Measurements from ENCODE around the gene NME1. TPM values are rescaled to one million over a fixed set of nuclear protein-coding genes. Genes with fewer than 3 reads are reported as not detected.
A peak's percentile ranks its signal among the peaks of the same experiment; 100 is the strongest.

The NME1 gene
- total RNA-seq, 2 donors from 2014 or later, result 37.1 to 168 TPM

GRCh38 chr17:51152766-51153209 lies 571 bp upstream of the NME1 start:
- no peaks in the 10 kb centered on the region for H3K36me3 ChIP-seq
- no peaks in the 10 kb centered on the region for H3K27me3 ChIP-seq
- peak overlapping the region; percentile 68 for H3K4me3 ChIP-seq
- H3K27ac ChIP-seq, result peak overlapping the region; percentile 74
- TF ChIP-seq CTCF (IDR thresholded peaks at IDR 0.05), result no peak
- intact Hi-C loops (cut with DNase I), result loop anchor here (5.0 kb wide), 1 partner anchor 150 kb away; no protein-coding TSS in a partner anchor
- DNase-seq, result peak; percentile 26
- H3K9ac ChIP-seq (ENCODE audit: low read depth in 2 of 2, low read length in 2 of 2), result peak overlapping the region; percentile 45 to 80
- no peaks in the 10 kb centered on the region for H3K9me3 ChIP-seq
- H3K4me1 ChIP-seq, result peaks cover 6% of the 10 kb centered on the region

GRCh38 chr17:51154176-51154575 lies 817 bp downstream of the NME1 start:
- H3K27ac ChIP-seq, result peak overlapping the region; percentile 42
- intact Hi-C loops (cut with DNase I), result loop anchor here (5.0 kb wide), 1 partner anchor 152 kb away; no protein-coding TSS in a partner anchor

DNA sequence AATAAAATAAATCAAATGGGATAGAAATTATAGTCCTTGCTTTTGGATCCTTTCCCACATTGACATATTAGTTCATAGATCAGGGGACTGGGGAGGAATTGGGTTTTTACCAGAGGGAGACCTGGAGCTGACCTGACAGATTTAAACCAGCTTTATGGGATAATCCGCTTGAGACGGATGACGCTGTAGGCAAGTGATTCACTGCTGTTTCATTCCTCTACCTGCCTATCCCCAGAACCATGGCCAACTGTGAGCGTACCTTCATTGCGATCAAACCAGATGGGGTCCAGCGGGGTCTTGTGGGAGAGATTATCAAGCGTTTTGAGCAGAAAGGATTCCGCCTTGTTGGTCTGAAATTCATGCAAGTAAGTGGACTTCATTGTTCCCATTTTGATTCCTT lies 2.1 kb downstream of the NME1 start:
- DNase-seq, result no peak
- no peak overlapping the region for H3K9ac ChIP-seq (ENCODE audit: low read depth in 2 of 2, low read length in 2 of 2)
- no peak overlapping the region for H3K27ac ChIP-seq
- H3K36me3 ChIP-seq, result no peaks in the 10 kb centered on the region
- H3K9me3 ChIP-seq, result no peaks in the 10 kb centered on the region
- TF ChIP-seq CTCF (IDR thresholded peaks at IDR 0.05), result no peak
- no peaks in the 10 kb centered on the region for H3K27me3 ChIP-seq
- H3K4me3 ChIP-seq, result no peak overlapping the region
- intact Hi-C loops (cut with DNase I), result no loop called here
- peaks cover 6% of the 10 kb centered on the region for H3K4me1 ChIP-seq

More at GRCh38 chr17:51154176-51154575, 817 bp downstream of the NME1 start:
- DNase-seq, result no peak
- Histone ChIP-seq H3K36me3 (no peaks in the 10 kb centered on the region), H3K4me3 (peak overlapping the region; percentile 68), H3K9me3 (no peaks in the 10 kb centered on the region), H3K4me1 (peaks cover 6% of the 10 kb centered on the region), H3K9ac (ENCODE audit: low read depth in 2 of 2, low read length in 2 of 2) (peak overlapping the region; percentile 80 to 83), H3K27me3 (no peaks in the 10 kb centered on the region)
- no peak for TF ChIP-seq CTCF (IDR thresholded peaks at IDR 0.05)

- Histone ChIP-seq H3K36me3 (no peaks in the 10 kb centered on the region), H3K4me3 (no peak overlapping the region), H3K9me3 (no peaks in the 10 kb centered on the region), H3K27me3 (no peaks in the 10 kb centered on the region), H3K27ac (no peak overlapping the region), H3K9ac (ENCODE audit: low read depth in 2 of 2, low read length in 2 of 2) (no peak overlapping the region), H3K4me1 (peaks cover 2% of the 10 kb centered on the region)
- intact Hi-C loops (cut with DNase I), result no loop called here
- no peak for TF ChIP-seq CTCF (IDR thresholded peaks at IDR 0.05)
- DNase-seq, result no peak
These were observed 6.2 kb downstream of the NME1 start for GRCh38 chr17:51159604-51160003.

GRCh38 chr17:51161541-51161940 lies 8.2 kb downstream of the NME1 start:
- Histone ChIP-seq H3K27me3 (no peaks in the 10 kb centered on the region), H3K36me3 (no peaks in the 10 kb centered on the region)
- intact Hi-C loops (cut with DNase I), result no loop called here

More at GRCh38 chr17:51161541-51161940, 8.2 kb downstream of the NME1 start:
- no peak overlapping the region for H3K27ac ChIP-seq
- no peak for TF ChIP-seq CTCF (IDR thresholded peaks at IDR 0.05)
- no peaks in the 10 kb centered on the region for H3K4me1 ChIP-seq
- no peak overlapping the region for H3K4me3 ChIP-seq
- H3K9ac ChIP-seq (ENCODE audit: low read depth in 2 of 2, low read length in 2 of 2), result no peak overlapping the region
- no peaks in the 10 kb centered on the region for H3K9me3 ChIP-seq
- no peak for DNase-seq

Data from colonic mucosa (tissue), 4 donors.